ENCODE measurements around the gene HOXC9. TPM values are rescaled to one million over a fixed set of nuclear protein-coding genes. Genes with fewer than 3 reads are reported as not detected.

HOXC9 gene
- total RNA-seq, 1 experiment from 2014 or later: 0.54 TPM

DNA sequence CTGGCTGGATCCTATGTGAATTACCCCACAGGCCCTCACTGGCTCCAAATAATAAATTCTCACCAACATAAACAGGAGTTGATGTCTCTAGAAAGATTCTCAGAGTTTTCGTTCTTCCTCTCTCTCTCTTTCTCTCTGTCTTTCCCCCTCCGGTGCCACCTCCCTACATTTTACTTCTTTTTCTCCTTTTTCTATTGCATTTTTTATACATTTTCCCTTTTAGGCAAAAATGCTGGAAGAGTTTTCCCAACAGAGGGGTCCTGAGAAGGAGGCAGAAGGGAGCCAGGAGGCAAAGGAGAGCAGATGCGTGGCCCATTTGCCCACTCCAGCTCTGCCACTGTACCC, 27.5 kb downstream of the HOXC9 start:
- H3K27me3 Mint-ChIP-seq (ENCODE audit: unreplicated experiment): peaks cover 100% of the 10 kb centered on the region
- no peaks in the 10 kb centered on the region for H3K4me1 Mint-ChIP-seq (ENCODE audit: low read depth, unreplicated experiment)
- H3K27ac Mint-ChIP-seq (ENCODE audit: unreplicated experiment): no peak overlapping the region
- no TSS peak for BruUV-seq (replicated peaks)
- peaks cover 6% of the 10 kb centered on the region for H3K36me3 Mint-ChIP-seq (ENCODE audit: insufficient read depth, unreplicated experiment)
- no peak for DNase-seq
- no peak overlapping the region for H3K4me3 Mint-ChIP-seq (ENCODE audit: low read depth, unreplicated experiment)
- H3K9me3 Mint-ChIP-seq (ENCODE audit: low read depth, unreplicated experiment): no peaks in the 10 kb centered on the region
- CTCF ChIA-PET: interaction anchor here (0.6 to 2.3 kb wide), 8 partner anchors 10 to 180 kb away, joined by 3 to 12 read pairs (median 6); partner anchors contain the start of gene HOXC8
- TF ChIP-seq, protein P1, sequence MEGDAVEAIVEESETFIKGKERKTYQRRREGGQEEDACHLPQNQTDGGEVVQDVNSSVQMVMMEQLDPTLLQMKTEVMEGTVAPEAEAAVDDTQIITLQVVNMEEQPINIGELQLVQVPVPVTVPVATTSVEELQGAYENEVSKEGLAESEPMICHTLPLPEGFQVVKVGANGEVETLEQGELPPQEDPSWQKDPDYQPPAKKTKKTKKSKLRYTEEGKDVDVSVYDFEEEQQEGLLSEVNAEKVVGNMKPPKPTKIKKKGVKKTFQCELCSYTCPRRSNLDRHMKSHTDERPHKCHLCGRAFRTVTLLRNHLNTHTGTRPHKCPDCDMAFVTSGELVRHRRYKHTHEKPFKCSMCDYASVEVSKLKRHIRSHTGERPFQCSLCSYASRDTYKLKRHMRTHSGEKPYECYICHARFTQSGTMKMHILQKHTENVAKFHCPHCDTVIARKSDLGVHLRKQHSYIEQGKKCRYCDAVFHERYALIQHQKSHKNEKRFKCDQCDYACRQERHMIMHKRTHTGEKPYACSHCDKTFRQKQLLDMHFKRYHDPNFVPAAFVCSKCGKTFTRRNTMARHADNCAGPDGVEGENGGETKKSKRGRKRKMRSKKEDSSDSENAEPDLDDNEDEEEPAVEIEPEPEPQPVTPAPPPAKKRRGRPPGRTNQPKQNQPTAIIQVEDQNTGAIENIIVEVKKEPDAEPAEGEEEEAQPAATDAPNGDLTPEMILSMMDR (IDR thresholded peaks at IDR 0.05; ENCODE audit: unreplicated experiment): no peak
- intact Hi-C loops (cut with micrococcal nuclease; ENCODE audit: unreplicated experiment): no loop called here

DNA sequence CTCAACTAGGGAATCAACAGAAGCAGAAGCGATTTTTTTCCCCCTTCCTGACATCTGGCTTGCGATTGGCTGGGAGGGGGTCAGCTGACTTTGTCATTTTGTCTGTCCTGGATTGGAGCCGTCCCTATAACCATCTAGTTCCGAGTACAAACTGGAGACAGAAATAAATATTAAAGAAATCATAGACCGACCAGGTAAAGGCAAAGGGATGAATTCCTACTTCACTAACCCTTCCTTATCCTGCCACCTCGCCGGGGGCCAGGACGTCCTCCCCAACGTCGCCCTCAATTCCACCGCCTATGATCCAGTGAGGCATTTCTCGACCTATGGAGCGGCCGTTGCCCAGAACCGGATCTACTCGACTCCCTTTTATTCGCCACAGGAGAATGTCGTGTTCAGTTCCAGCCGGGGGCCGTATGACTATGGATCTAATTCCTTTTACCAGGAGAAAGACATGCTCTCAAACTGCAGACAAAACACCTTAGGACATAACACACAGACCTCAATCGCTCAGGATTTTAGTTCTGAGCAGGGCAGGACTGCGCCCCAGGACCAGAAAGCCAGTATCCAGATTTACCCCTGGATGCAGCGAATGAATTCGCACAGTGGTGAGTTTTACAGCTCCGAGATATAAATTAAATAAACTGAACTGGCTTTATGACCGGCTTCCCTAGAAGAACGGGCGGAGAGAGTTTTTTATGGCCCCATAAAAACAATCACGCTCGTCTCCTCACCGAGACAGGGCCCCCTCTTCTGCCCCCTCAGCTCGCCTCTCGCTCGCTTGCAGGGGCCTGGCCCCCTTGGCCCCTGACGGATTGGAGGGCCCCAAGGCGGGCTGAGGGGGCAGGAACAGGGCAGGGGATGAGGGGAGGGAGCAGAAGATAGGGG, 28.6 kb downstream of the HOXC9 start, which contains the start of gene HOXC6:
TSS of gene HOXC6 (plus strand) at position 127 of the 888 bp plus-strand sequence. CDS start at position 209, 82 bp downstream.
- peak; percentile 49 for DNase-seq
- Mint-ChIP-seq H3K4me1 (ENCODE audit: low read depth, unreplicated experiment) (peaks cover 11% of the 10 kb centered on the region), H3K4me3 (ENCODE audit: low read depth, unreplicated experiment) (peak within 1 kb of the TSS; percentile 64), H3K27me3 (ENCODE audit: unreplicated experiment) (peaks cover 100% of the 10 kb centered on the region), H3K27ac (ENCODE audit: unreplicated experiment) (no peak within 1 kb of the TSS), H3K9me3 (ENCODE audit: low read depth, unreplicated experiment) (no peaks in the 10 kb centered on the region), H3K36me3 (ENCODE audit: insufficient read depth, unreplicated experiment) (peaks cover 17% of the 10 kb centered on the region)
- intact Hi-C loops (cut with micrococcal nuclease; ENCODE audit: unreplicated experiment): no loop called here
- CTCF ChIA-PET: interaction anchor here (0.7 to 2.3 kb wide), 10 partner anchors 11 to 179 kb away, joined by 3 to 12 read pairs (median 5); partner anchors contain the start of genes HOXC10, HOXC4 and HOXC8
- no TSS peak for BruUV-seq (replicated peaks)
- TF ChIP-seq, protein P1 (IDR thresholded peaks at IDR 0.05; ENCODE audit: unreplicated experiment): no peak

DNA sequence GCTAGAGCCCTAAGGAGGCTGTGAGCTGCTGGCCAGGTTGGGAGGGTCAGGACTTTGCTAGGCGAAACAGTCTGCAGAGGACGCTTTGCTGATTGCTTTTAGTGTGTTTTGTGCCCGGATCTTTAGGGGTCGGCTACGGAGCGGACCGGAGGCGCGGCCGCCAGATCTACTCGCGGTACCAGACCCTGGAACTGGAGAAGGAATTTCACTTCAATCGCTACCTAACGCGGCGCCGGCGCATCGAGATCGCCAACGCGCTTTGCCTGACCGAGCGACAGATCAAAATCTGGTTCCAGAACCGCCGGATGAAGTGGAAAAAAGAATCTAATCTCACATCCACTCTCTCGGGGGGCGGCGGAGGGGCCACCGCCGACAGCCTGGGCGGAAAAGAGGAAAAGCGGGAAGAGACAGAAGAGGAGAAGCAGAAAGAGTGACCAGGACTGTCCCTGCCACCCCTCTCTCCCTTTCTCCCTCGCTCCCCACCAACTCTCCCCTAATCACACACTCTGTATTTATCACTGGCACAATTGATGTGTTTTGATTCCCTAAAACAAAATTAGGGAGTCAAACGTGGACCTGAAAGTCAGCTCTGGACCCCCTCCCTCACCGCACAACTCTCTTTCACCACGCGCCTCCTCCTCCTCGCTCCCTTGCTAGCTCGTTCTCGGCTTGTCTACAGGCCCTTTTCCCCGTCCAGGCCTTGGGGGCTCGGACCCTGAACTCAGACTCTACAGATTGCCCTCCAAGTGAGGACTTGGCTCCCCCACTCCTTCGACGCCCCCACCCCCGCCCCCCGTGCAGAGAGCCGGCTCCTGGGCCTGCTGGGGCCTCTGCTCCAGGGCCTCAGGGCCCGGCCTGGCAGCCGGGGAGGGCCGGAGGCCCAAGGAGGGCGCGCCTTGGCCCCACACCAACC, 29.8 kb downstream of the HOXC9 start:
- H3K36me3 Mint-ChIP-seq (ENCODE audit: insufficient read depth, unreplicated experiment): peaks cover 18% of the 10 kb centered on the region
- no peak overlapping the region for H3K4me3 Mint-ChIP-seq (ENCODE audit: low read depth, unreplicated experiment)
- intact Hi-C loops (cut with micrococcal nuclease; ENCODE audit: unreplicated experiment): no loop called here
- TF ChIP-seq, protein P1 (IDR thresholded peaks at IDR 0.05; ENCODE audit: unreplicated experiment): no peak
- H3K27me3 Mint-ChIP-seq (ENCODE audit: unreplicated experiment): peaks cover 100% of the 10 kb centered on the region
- H3K4me1 Mint-ChIP-seq (ENCODE audit: low read depth, unreplicated experiment): peaks cover 14% of the 10 kb centered on the region
- BruUV-seq (replicated peaks): no TSS peak
- no peak for DNase-seq
- H3K9me3 Mint-ChIP-seq (ENCODE audit: low read depth, unreplicated experiment): no peaks in the 10 kb centered on the region
- CTCF ChIA-PET: interaction anchor here (0.6 to 1.1 kb wide), 4 partner anchors 8 to 172 kb away, joined by 3 to 4 read pairs (median 3); no protein-coding TSS in a partner anchor
- no peak overlapping the region for H3K27ac Mint-ChIP-seq (ENCODE audit: unreplicated experiment)

DNA sequence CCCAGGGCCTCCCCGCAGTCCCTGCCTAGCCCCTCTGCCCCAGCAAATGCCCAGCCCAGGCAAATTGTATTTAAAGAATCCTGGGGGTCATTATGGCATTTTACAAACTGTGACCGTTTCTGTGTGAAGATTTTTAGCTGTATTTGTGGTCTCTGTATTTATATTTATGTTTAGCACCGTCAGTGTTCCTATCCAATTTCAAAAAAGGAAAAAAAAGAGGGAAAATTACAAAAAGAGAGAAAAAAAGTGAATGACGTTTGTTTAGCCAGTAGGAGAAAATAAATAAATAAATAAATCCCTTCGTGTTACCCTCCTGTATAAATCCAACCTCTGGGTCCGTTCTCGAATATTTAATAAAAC, 30.5 kb downstream of the HOXC9 start:
- intact Hi-C loops (cut with micrococcal nuclease; ENCODE audit: unreplicated experiment): no loop called here
- no peaks in the 10 kb centered on the region for H3K9me3 Mint-ChIP-seq (ENCODE audit: low read depth, unreplicated experiment)
- BruUV-seq (replicated peaks): no TSS peak
- H3K4me1 Mint-ChIP-seq (ENCODE audit: low read depth, unreplicated experiment): peaks cover 14% of the 10 kb centered on the region
- no peak overlapping the region for H3K27ac Mint-ChIP-seq (ENCODE audit: unreplicated experiment)
- no peak overlapping the region for H3K4me3 Mint-ChIP-seq (ENCODE audit: low read depth, unreplicated experiment)
- DNase-seq: no peak
- peaks cover 18% of the 10 kb centered on the region for H3K36me3 Mint-ChIP-seq (ENCODE audit: insufficient read depth, unreplicated experiment)
- CTCF ChIA-PET: interaction anchor here (0.6 to 1.1 kb wide), 2 partner anchors 8 to 161 kb away, joined by 3 read pairs; no protein-coding TSS in a partner anchor
- peaks cover 100% of the 10 kb centered on the region for H3K27me3 Mint-ChIP-seq (ENCODE audit: unreplicated experiment)
- TF ChIP-seq, protein P1 (IDR thresholded peaks at IDR 0.05; ENCODE audit: unreplicated experiment): no peak

Measured in Calu3 (cell line).